SH-SY5Y (cell line): ENCODE data around the gene CD177.

Experiments used
- GATA2 ChIP-seq: IDR thresholded peaks from 2 replicates; pipeline ENCODE4 v1.6.1; 2011; ENCODE audit warnings: mild to moderate bottlenecking, low read depth, low read length
- GATA3 ChIP-seq: IDR thresholded peaks from 2 replicates; pipeline ENCODE4 v1.6.1; 2011; ENCODE audit warnings: low read depth, mild to moderate bottlenecking, low read length, moderate library complexity

DNA sequence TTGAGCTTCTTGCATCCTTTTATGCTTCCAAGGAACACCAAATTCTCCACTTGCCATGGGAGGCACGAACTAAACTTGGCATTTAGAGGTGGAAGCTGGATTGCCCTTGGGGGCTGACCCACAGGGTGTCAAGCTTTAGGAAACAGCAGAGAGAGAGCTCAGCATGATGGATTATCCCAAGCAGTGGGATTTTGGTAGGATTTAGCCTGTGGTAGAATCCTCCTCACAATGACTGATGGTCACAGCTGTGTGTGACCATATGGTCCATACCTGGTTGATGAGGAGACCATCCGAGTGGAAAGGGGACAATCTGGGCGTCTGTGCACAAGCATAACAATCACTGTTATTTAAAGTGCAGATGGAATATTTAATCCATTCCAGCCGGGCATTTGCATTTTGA, 44.0 kb upstream of the CD177 start:
- TF ChIP-seq GATA3 (no peak), GATA2 (no peak)
